OCI-LY7 (cell line): Measurements from ENCODE around the gene MED1. TPM values are rescaled to one million over a fixed set of nuclear protein-coding genes. Genes with fewer than 3 reads are reported as not detected.
A peak's percentile ranks its signal among the peaks of the same experiment; 100 is the strongest.

Experiments used
- BruUV-seq: library from RNA; stranded (reverse); fragments of 400-500 nt; replicated peaks from 2 replicates; lab custom pipeline; 2021; lab: Mats Ljungman, UMichigan
- CTCF ChIA-PET: fragments of 300-600 bp; sonication (Branson Sonifier 250); formaldehyde crosslinking; loops from one replicate; lab custom pipeline; 2022; ENCODE audit warnings: antibody characterized with exemption; ENCODE audit not compliant: unreplicated experiment; lab: Charles Lee
- POLR2A ChIA-PET: fragments of 300-600 bp; sonication (Branson Sonifier 250); formaldehyde crosslinking; loops from one replicate; lab custom pipeline; 2022; ENCODE audit warnings: antibody characterized with exemption; lab: Charles Lee
- DNase-seq: peaks from one replicate; pipeline ENCODE4 v3.0.0-alpha.2; 2015; ENCODE audit warnings: low spot score
- H2AFZ ChIP-seq: fragments of 200-600 bp; sonication (generic), shearing (Covaris generic); 2 replicates; pipeline ENCODE4 v1.6.1; 2014; ENCODE audit warnings: mild to moderate bottlenecking, antibody characterized with exemption, low read length, moderate library complexity
- H3K27ac ChIP-seq: fragments of 200-600 bp; sonication (generic); 2 replicates; pipeline ENCODE4 v1.5.1; 2014; ENCODE audit warnings: mixed run types, low read depth, mild to moderate bottlenecking, moderate library complexity, low read length, inconsistent platforms; ENCODE audit not compliant: poor library complexity, severe bottlenecking
- H3K36me3 ChIP-seq: fragments of 200-600 bp; sonication (generic); 2 replicates; pipeline ENCODE4 v1.6.1; 2014; ENCODE audit warnings: mild to moderate bottlenecking, antibody characterized with exemption, low read length, moderate library complexity, mixed read lengths; ENCODE audit not compliant: insufficient read depth
- H3K4me1 ChIP-seq: fragments of 200-600 bp; sonication (generic); 2 replicates; pipeline ENCODE4 v1.5.1; 2014; ENCODE audit warnings: mild to moderate bottlenecking, low read length; ENCODE audit not compliant: insufficient read depth, poor library complexity, severe bottlenecking
- H3K4me2 ChIP-seq: fragments of 200-600 bp; sonication (generic); 2 replicates; pipeline ENCODE4 v1.6.1; 2014; ENCODE audit warnings: mild to moderate bottlenecking, low read length
- H3K4me3 ChIP-seq: fragments of 200-600 bp; sonication (generic); 2 replicates; pipeline ENCODE4 v1.5.1; 2014; ENCODE audit warnings: mild to moderate bottlenecking, low read depth, low read length; ENCODE audit not compliant: poor library complexity, severe bottlenecking
- H3K79me2 ChIP-seq: fragments of 200-600 bp; sonication (generic); 2 replicates; pipeline ENCODE4 v1.6.1; 2016; ENCODE audit warnings: low read depth, mild to moderate bottlenecking, low read length, moderate library complexity, mixed read lengths; ENCODE audit not compliant: insufficient read depth
- H3K9me2 ChIP-seq: fragments of 200-600 bp; sonication (generic); 2 replicates; pipeline ENCODE4 v1.6.1; 2016; ENCODE audit warnings: mild to moderate bottlenecking, low read length, mixed read lengths; ENCODE audit not compliant: insufficient read depth
- H3K9me3 ChIP-seq: fragments of 200-600 bp; sonication (generic); 2 replicates; pipeline ENCODE4 v1.6.1; 2014; ENCODE audit warnings: mild to moderate bottlenecking, mixed run types, low read length, mixed read lengths
- H4K20me1 ChIP-seq: fragments of 200-600 bp; sonication (generic); 2 replicates; pipeline ENCODE4 v1.6.1; 2014; ENCODE audit warnings: mild to moderate bottlenecking, antibody characterized with exemption, low read length, moderate library complexity, mixed read lengths; ENCODE audit not compliant: insufficient read depth
- EZH2phosphoT487 ChIP-seq: fragments of 200-600 bp; sonication (generic); IDR thresholded peaks from 2 replicates; pipeline ENCODE4 v1.6.1; 2018; ENCODE audit warnings: low read depth, borderline replicate concordance, mild to moderate bottlenecking, mixed run types, antibody characterized with exemption, low read length, moderate library complexity, mixed read lengths
- intact Hi-C: fragments of 100-400 bp; cut with micrococcal nuclease; formaldehyde crosslinking; loops from one replicate; pipeline ENCODE4 v1.10.0; 2022; ENCODE audit not compliant: unreplicated experiment
- total RNA-seq, 2 experiments: library from RNA; depleted of rRNA in 1 of 2; stranded (reverse); fragments of >200 nt in 1 of 2; shearing (Covaris generic) in 1 of 2; gene quantifications; 2 replicates each; pipeline ENCODE4 v1.2.3, GENCODE V29; 2014 to 2022
- TF ChIP-seq, protein P1 (sequence below): fragments of 200-600 bp; sonication (generic); conservative IDR thresholded peaks from 2 replicates; pipeline ENCODE4 v1.5.1; 2014; ENCODE audit warnings: mild to moderate bottlenecking, antibody characterized with exemption, low read length, moderate library complexity, mixed read lengths

The MED1 gene
- total RNA-seq, 2 experiments from 2014 or later, result 32.2 to 73.4 TPM

DNA sequence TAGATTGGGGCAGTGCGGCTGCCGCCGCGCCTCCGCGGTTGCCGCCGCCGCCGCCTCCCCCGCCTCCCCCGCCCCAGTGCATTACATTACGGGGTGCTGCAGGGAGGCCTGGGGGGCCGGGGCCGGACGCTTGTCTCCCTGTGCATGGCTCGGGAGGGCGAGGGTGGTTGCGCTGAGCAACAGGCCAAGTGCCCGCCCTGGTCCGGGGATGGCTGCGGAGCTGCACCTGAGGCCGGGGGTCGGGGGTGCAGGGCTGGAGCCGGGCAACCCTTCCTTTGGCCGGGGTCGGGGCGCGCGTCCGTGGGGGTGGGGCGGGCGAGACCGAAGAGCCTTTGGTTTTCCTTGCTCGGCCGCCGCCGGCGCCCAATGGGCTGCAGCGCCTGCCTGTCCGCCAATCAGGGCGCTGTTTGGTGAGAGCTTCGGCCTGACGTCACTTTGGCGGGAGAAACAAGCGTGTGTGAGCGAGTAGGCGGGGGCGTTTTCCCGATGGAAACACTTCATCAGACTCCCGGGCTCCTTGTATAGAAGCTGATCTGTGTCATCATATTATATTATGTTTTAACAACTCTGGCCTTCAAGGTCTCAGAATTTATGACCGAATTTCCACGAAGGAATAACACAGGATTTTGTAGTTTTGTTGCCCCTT is 48.7 kb downstream of the MED1 start:
- Histone ChIP-seq H3K27ac (peak overlapping the region; percentile 52), H2AFZ (peak overlapping the region; percentile 69), H3K4me3 (peak overlapping the region; percentile 84), H3K4me1 (peaks cover 10% of the 10 kb centered on the region), H3K36me3 (peaks cover 22% of the 10 kb centered on the region), H3K4me2 (peak overlapping the region; percentile 71), H3K9me2 (no peaks in the 10 kb centered on the region), H3K9me3 (no peaks in the 10 kb centered on the region), H3K79me2 (no peaks in the 10 kb centered on the region), H4K20me1 (no peaks in the 10 kb centered on the region; the same call in 1 of the 2 replicates)
- no TSS peak for BruUV-seq
- peak; percentile 97 for DNase-seq
- intact Hi-C loops, result loop anchor here (10.0 kb wide), 1 partner anchor 122 kb away; no protein-coding TSS in a partner anchor
- CTCF ChIA-PET, result no interaction called here
- TF ChIP-seq, protein P1, sequence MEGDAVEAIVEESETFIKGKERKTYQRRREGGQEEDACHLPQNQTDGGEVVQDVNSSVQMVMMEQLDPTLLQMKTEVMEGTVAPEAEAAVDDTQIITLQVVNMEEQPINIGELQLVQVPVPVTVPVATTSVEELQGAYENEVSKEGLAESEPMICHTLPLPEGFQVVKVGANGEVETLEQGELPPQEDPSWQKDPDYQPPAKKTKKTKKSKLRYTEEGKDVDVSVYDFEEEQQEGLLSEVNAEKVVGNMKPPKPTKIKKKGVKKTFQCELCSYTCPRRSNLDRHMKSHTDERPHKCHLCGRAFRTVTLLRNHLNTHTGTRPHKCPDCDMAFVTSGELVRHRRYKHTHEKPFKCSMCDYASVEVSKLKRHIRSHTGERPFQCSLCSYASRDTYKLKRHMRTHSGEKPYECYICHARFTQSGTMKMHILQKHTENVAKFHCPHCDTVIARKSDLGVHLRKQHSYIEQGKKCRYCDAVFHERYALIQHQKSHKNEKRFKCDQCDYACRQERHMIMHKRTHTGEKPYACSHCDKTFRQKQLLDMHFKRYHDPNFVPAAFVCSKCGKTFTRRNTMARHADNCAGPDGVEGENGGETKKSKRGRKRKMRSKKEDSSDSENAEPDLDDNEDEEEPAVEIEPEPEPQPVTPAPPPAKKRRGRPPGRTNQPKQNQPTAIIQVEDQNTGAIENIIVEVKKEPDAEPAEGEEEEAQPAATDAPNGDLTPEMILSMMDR, result no peak
- no peak for TF ChIP-seq EZH2phosphoT487
- POLR2A ChIA-PET, result interaction anchor here (1.0 kb wide), 1 partner anchor 202 kb away, joined by 3 read pairs; the partner anchor contains the start of gene RPL19

GRCh38 chr17:39401412-39402243 is 49.4 kb downstream of the MED1 start, which contains the start of gene FBXL20:
Gene FBXL20 (minus strand): TSS chr17:39401626. CDS start chr17:39401402, 224 bp downstream.
- Histone ChIP-seq H2AFZ (peak within 1 kb of the TSS; percentile 69), H3K4me1 (peaks cover 10% of the 10 kb centered on the region), H3K4me2 (peak within 1 kb of the TSS; percentile 71), H3K4me3 (peak within 1 kb of the TSS; percentile 84), H3K27ac (peak within 1 kb of the TSS; percentile 52), H3K9me2 (no peaks in the 10 kb centered on the region), H3K36me3 (peaks cover 15% of the 10 kb centered on the region; the same call in 1 of the 2 replicates), H4K20me1 (no peaks in the 10 kb centered on the region; the same call in 1 of the 2 replicates), H3K9me3 (no peaks in the 10 kb centered on the region), H3K79me2 (no peaks in the 10 kb centered on the region)
- no TSS peak for BruUV-seq
- CTCF ChIA-PET, result no interaction called here
- POLR2A ChIA-PET, result interaction anchor here (0.7 to 1.0 kb wide), 2 partner anchors 202 to 547 kb away, joined by 3 to 4 read pairs; partner anchors contain the start of gene RPL19
- TF ChIP-seq EZH2phosphoT487, result no peak
- TF ChIP-seq, protein P1, result no peak
- intact Hi-C loops, result loop anchor here (10.0 kb wide), 1 partner anchor 123 kb away; no protein-coding TSS in a partner anchor
- peak; percentile 92 for DNase-seq
